HEK293 (cell line): ENCODE results near the gene RFPL1.
"Not testable (repeated sequence)": the region's sequence is repeated elsewhere in the genome, so short reads cannot be mapped to it uniquely, and the experiment has no call there.

Source experiments
- CTCF ChIA-PET: fragments of 350-600 bp; formaldehyde crosslinking; extraction: SDS; loops from one replicate; lab custom pipeline; 2021; ENCODE audit warnings: antibody characterized with exemption; lab: Yijun Ruan, JAX
- POLR2A ChIA-PET: fragments of 300-600 bp; formaldehyde crosslinking; extraction: SDS; loops from one replicate; lab custom pipeline; 2020; ENCODE audit warnings: antibody characterized with exemption, inconsistent platforms; lab: Yijun Ruan, JAX
- H3K27ac ChIP-seq: fragments of 200-500 bp; sonication (Bioruptor generic); 2 replicates; pipeline ENCODE4 v1.5.1; 2014; ENCODE audit warnings: low read depth, low read length, control low read depth, inconsistent platforms; ENCODE audit errors: extremely low read depth
- H3K36me3 ChIP-seq, 2 experiments: fragments of 200-500 bp in 1 of 2; sonication (Bioruptor generic) in 1 of 2; 1 replicate in 1 of 2; 2 replicates in 1 of 2; pipeline ENCODE4 v1.5.1; 2014 to 2017; ENCODE audit warnings: inconsistent platforms in 2 of 2, low read length in 2 of 2; ENCODE audit not compliant: control insufficient read depth in 2 of 2, insufficient read depth in 1 of 2
- H3K4me1 ChIP-seq: fragments of 200-500 bp; sonication (Bioruptor generic); 2 replicates; pipeline ENCODE4 v1.5.1; 2014; ENCODE audit warnings: mild to moderate bottlenecking, low read length, inconsistent platforms; ENCODE audit not compliant: control insufficient read depth, insufficient read depth
- H3K4me3 ChIP-seq: 2 replicates; pipeline ENCODE4 v1.5.1; 2011; ENCODE audit warnings: low read depth, mild to moderate bottlenecking, control low read depth, low read length, moderate library complexity
- H3K9me3 ChIP-seq: fragments of 200-500 bp; sonication (Bioruptor generic); 2 replicates; pipeline ENCODE4 v1.5.1; 2014; ENCODE audit warnings: low read depth, low read length, inconsistent platforms; ENCODE audit not compliant: control insufficient read depth, insufficient read depth
- PRDM10 ChIP-seq: fragments of 450-650 bp; formaldehyde crosslinking; IDR thresholded peaks from 2 replicates; pipeline ENCODE4 v1.5.1; 2016; ENCODE audit warnings: missing biosample characterization, missing genetic modification characterization
- ZFP41 ChIP-seq: fragments of 450-650 bp; formaldehyde crosslinking; IDR thresholded peaks from 2 replicates; pipeline ENCODE4 v1.5.1; 2016; ENCODE audit warnings: missing biosample characterization, missing genetic modification characterization, borderline replicate concordance
- ZNF114 ChIP-seq: fragments of 450-650 bp; formaldehyde crosslinking; IDR thresholded peaks from 2 replicates; pipeline ENCODE4 v1.5.0; 2017; ENCODE audit warnings: missing biosample characterization, missing genetic modification characterization
- ZNF155 ChIP-seq: fragments of 450-650 bp; formaldehyde crosslinking; IDR thresholded peaks from 2 replicates; pipeline ENCODE4 v1.5.1; 2016; ENCODE audit warnings: missing biosample characterization, missing genetic modification characterization
- ZNF248 ChIP-seq: fragments of 450-650 bp; formaldehyde crosslinking; IDR thresholded peaks from 2 replicates; pipeline ENCODE4 v1.5.1; 2017; ENCODE audit warnings: missing biosample characterization, missing genetic modification characterization
- ZNF621 ChIP-seq: fragments of 450-650 bp; formaldehyde crosslinking; IDR thresholded peaks from 2 replicates; pipeline ENCODE4 v1.5.1; 2017; ENCODE audit warnings: missing biosample characterization, missing genetic modification characterization
- ZNF645 ChIP-seq: fragments of 450-650 bp; formaldehyde crosslinking; IDR thresholded peaks from 2 replicates; pipeline ENCODE4; 2016; ENCODE audit warnings: missing biosample characterization, missing genetic modification characterization
- TF ChIP-seq, protein P1 (sequence below): fragments of 450-650 bp; formaldehyde crosslinking; IDR thresholded peaks from 2 replicates; pipeline ENCODE4 v1.5.1; 2016; ENCODE audit warnings: missing biosample characterization, missing genetic modification characterization
- TF ChIP-seq, protein P2 (sequence below): fragments of 450-650 bp; formaldehyde crosslinking; IDR thresholded peaks from 2 replicates; pipeline ENCODE4 v1.5.1; 2016; ENCODE audit warnings: missing biosample characterization, missing genetic modification characterization, borderline replicate concordance
- TF ChIP-seq, protein P3 (sequence below): fragments of 450-650 bp; formaldehyde crosslinking; IDR thresholded peaks from 2 replicates; pipeline ENCODE4 v1.5.1; 2016; ENCODE audit warnings: missing biosample characterization, missing genetic modification characterization, low read depth
- TF ChIP-seq, protein P4 (sequence below): fragments of 450-650 bp; formaldehyde crosslinking; IDR thresholded peaks from 2 replicates; pipeline ENCODE4 v1.5.1; 2016; ENCODE audit warnings: missing biosample characterization, missing genetic modification characterization
- TF ChIP-seq, protein P5 (sequence below): fragments of 450-650 bp; formaldehyde crosslinking; IDR thresholded peaks from 2 replicates; pipeline ENCODE4 v1.5.1; 2016; ENCODE audit warnings: missing biosample characterization, missing genetic modification characterization

The RFPL1 gene

GRCh38 chr22:29400576-29400975, 37.8 kb upstream of the RFPL1 start:
- CTCF ChIA-PET: interaction anchor here (0.6 to 1.1 kb wide), 3 partner anchors 12 to 89 kb away, joined by 3 read pairs; no protein-coding TSS in a partner anchor
- Histone ChIP-seq H3K4me1 (peaks cover 3% of the 10 kb centered on the region; the same call in 1 of the 2 replicates), H3K9me3 (no peaks in the 10 kb centered on the region), H3K4me3 (no peak overlapping the region)
- TF ChIP-seq ZNF645 (tag by site-specific recombination) (no peak), ZNF248 (no peak), ZNF155 (tag by site-specific recombination) (no peak), ZNF114 (tag by site-specific recombination) (no peak), ZNF621 (tag by site-specific recombination) (no peak), PRDM10 (no peak)
- TF ChIP-seq, protein P1, sequence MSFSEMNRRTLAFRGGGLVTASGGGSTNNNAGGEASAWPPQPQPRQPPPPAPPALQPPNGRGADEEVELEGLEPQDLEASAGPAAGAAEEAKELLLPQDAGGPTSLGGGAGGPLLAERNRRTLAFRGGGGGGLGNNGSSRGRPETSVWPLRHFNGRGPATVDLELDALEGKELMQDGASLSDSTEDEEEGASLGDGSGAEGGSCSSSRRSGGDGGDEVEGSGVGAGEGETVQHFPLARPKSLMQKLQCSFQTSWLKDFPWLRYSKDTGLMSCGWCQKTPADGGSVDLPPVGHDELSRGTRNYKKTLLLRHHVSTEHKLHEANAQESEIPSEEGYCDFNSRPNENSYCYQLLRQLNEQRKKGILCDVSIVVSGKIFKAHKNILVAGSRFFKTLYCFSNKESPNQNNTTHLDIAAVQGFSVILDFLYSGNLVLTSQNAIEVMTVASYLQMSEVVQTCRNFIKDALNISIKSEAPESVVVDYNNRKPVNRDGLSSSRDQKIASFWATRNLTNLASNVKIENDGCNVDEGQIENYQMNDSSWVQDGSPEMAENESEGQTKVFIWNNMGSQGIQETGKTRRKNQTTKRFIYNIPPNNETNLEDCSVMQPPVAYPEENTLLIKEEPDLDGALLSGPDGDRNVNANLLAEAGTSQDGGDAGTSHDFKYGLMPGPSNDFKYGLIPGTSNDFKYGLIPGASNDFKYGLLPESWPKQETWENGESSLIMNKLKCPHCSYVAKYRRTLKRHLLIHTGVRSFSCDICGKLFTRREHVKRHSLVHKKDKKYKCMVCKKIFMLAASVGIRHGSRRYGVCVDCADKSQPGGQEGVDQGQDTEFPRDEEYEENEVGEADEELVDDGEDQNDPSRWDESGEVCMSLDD (tag by site-specific recombination): no peak
- TF ChIP-seq, protein P2, sequence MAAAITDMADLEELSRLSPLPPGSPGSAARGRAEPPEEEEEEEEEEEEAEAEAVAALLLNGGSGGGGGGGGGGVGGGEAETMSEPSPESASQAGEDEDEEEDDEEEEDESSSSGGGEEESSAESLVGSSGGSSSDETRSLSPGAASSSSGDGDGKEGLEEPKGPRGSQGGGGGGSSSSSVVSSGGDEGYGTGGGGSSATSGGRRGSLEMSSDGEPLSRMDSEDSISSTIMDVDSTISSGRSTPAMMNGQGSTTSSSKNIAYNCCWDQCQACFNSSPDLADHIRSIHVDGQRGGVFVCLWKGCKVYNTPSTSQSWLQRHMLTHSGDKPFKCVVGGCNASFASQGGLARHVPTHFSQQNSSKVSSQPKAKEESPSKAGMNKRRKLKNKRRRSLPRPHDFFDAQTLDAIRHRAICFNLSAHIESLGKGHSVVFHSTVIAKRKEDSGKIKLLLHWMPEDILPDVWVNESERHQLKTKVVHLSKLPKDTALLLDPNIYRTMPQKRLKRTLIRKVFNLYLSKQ (tag by site-specific recombination): no peak
- TF ChIP-seq, all 188 proteins: peak for 0
- POLR2A ChIA-PET: interaction anchor here (0.7 kb wide), 1 partner anchor 8 kb away, joined by 8 read pairs; no protein-coding TSS in a partner anchor
- H3K27ac ChIP-seq: no peak overlapping the region
- H3K36me3 ChIP-seq: no peaks in the 10 kb centered on the region

DNA sequence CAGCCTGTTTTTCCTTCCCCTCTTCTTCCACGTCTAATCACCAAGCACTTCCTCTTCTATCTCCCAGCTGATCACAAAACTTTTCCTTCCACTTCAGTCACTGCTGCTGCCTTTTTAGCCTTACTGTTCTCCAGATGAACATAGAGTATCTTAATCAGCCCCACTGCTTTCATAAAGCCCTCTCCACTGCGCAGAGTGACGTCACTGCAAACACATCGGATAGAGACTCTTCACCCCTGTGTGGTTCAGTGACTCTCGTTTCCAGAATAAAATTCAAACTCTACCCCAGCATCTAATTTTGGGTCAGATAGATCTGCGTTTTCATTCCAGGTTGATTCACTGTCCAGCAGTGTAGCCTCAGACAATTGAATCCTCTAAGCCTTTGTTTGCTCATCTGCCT, 36.8 kb upstream of the RFPL1 start:
- H3K9me3 ChIP-seq, H3K27ac ChIP-seq, H3K36me3 ChIP-seq, H3K4me3 ChIP-seq, POLR2A ChIA-PET, H3K4me1 ChIP-seq, CTCF ChIA-PET: not testable (repeated sequence)
- TF ChIP-seq, protein P3, sequence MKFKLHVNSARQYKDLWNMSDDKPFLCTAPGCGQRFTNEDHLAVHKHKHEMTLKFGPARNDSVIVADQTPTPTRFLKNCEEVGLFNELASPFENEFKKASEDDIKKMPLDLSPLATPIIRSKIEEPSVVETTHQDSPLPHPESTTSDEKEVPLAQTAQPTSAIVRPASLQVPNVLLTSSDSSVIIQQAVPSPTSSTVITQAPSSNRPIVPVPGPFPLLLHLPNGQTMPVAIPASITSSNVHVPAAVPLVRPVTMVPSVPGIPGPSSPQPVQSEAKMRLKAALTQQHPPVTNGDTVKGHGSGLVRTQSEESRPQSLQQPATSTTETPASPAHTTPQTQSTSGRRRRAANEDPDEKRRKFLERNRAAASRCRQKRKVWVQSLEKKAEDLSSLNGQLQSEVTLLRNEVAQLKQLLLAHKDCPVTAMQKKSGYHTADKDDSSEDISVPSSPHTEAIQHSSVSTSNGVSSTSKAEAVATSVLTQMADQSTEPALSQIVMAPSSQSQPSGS (tag by site-specific recombination): 0 out of 2 replicates have a peak, but pooled peaks have one; percentile 4

- Histone ChIP-seq H3K27ac (no peak overlapping the region), H3K4me1 (no peaks in the 10 kb centered on the region), H3K4me3 (no peak overlapping the region), H3K36me3 (no peaks in the 10 kb centered on the region), H3K9me3 (no peaks in the 10 kb centered on the region)
- CTCF ChIA-PET: interaction anchor here (0.6 to 1.2 kb wide), 3 partner anchors 13 to 92 kb away, joined by 3 to 4 read pairs (median 4); no protein-coding TSS in a partner anchor
- POLR2A ChIA-PET: interaction anchor here (0.6 kb wide), 1 partner anchor 9 kb away, joined by 8 read pairs; no protein-coding TSS in a partner anchor
- TF ChIP-seq, protein P4, sequence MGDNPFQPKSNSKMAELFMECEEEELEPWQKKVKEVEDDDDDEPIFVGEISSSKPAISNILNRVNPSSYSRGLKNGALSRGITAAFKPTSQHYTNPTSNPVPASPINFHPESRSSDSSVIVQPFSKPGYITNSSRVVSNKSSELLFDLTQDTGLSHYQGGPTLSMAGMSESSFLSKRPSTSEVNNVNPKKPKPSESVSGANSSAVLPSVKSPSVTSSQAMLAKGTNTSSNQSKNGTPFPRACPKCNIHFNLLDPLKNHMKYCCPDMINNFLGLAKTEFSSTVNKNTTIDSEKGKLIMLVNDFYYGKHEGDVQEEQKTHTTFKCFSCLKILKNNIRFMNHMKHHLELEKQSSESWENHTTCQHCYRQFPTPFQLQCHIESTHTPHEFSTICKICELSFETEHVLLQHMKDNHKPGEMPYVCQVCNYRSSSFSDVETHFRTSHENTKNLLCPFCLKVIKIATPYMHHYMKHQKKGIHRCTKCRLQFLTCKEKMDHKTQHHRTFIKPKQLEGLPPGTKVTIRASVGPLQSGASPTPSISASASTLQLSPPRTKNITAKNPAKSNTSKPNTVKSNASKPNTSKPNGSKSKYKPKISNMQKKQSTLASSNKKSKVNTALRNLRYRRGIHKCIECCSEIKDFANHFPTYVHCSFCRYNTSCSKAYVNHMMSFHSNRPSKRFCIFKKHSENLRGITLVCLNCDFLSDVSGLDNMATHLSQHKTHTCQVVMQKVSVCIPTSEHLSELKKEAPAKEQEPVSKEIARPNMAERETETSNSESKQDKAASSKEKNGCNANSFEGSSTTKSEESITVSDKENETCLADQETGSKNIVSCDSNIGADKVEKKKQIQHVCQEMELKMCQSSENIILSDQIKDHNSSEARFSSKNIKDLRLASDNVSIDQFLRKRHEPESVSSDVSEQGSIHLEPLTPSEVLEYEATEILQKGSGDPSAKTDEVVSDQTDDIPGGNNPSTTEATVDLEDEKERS: no peak
- TF ChIP-seq, protein P5, sequence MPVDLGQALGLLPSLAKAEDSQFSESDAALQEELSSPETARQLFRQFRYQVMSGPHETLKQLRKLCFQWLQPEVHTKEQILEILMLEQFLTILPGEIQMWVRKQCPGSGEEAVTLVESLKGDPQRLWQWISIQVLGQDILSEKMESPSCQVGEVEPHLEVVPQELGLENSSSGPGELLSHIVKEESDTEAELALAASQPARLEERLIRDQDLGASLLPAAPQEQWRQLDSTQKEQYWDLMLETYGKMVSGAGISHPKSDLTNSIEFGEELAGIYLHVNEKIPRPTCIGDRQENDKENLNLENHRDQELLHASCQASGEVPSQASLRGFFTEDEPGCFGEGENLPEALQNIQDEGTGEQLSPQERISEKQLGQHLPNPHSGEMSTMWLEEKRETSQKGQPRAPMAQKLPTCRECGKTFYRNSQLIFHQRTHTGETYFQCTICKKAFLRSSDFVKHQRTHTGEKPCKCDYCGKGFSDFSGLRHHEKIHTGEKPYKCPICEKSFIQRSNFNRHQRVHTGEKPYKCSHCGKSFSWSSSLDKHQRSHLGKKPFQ (tag by site-specific recombination): no peak
- no peak for TF ChIP-seq ZFP41 (tag by site-specific recombination)
- no peak for TF ChIP-seq ZNF248
Measured at GRCh38 chr22:29408940-29409339, 29.4 kb upstream of the RFPL1 start.
